ENCODE data around the gene CNGB1.

CNGB1 gene

DNA sequence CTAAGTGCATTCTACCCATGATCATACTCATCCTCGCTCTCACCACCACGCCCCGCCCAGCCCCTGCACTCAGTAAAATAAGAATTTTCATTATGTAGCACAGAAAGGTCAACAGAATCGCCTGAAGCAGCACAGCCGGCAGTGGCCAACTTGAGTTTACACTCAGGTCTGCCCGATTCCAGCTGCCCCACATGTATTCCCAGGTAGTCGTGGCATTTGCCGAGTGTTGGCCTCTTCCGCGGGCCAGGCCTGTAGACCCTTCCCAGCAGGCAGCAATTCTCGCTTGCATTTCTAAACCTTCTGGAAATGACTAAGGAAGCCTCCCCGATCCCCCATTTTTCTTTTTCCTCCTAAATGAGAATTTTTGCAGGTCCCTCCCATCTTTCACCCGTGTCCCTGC lies 609 bp downstream of the CNGB1 start:
- no peak for DNase-seq

DNA sequence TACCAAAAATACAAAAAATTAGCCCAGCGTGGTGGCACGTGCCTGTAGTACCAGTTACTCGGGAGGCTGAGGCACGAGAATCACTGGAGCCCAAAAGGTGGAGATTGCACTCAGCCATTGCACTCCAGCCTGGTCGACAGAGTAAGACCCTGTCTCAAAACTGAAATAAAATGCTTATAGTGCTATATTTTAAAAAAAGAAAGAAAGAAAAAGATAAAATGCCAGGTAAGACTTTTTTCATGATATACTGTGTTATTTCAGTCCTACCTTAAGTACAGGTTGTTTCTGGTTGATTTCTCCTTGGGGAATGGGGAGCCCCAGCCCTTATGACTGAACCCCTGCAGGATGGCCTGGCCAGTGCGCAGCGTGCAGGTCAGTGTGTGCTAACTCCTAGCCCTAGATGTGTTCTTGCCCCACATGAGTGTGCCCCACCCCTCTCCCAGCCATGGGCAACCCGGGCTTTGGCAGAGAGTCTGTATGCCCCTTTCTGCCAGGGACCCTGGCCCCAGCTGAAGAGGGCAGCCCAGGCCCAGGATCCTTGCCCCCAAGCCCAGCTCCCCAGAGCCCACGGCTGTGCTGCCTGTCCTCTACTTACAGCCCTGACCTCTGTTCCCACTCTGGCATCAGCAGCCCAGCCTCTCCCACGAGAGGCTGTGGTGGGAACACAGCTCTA lies 1.3 kb downstream of the CNGB1 start:
- DNase-seq = no peak

- DNase-seq = no peak
Measured at GRCh38 chr16:57967916-57968315, 3.0 kb downstream of the CNGB1 start.

DNA sequence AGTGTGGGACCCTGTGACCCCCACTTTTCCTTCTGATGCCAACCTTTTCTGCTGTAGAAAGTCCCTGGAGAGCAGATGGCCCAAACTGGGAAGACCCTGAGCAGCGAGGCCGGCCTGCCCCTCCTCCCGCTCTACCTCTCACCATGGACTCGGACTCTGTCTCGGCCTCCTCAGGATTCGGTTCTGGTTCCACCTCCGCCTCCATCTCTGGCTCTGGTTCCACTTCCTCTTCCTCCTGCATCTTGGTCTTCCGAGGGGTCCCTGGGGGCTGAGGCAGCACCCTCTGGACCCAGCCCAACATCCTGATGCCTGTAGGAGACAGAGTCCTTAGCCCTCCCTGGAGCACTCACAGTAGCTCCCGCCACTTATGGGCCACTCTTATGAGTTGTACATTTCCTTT lies 3.9 kb downstream of the CNGB1 start:
- DNase-seq = no peak

- DNase-seq = no peak
Measured at GRCh38 chr16:57966204-57966771, 4.6 kb downstream of the CNGB1 start.

DNA sequence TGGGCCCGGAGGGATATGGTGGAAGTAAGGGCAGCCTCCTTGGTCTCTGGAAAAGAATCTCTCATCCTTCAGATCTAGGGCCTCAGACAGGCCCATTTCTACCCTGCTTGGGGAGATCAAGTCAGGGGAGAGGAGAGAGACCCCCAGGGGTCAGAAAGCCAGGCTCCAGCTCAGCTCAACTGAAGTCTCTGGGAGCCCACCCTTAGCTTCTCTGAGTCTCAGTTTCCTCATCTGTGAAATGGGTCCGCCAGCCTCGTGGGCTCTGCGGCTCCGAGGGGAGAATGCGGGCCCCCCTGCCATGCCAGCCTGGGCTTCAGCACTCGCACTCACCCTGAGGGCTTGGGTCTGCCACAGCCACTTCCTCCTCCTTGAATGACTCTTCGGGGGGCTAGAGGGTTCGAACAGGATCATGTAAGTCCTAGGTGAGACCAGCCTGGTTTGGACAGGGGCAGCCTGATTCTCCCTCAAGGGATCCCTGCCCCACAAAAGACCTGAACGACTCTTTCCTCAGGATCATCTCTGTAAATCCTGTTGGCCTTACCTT lies 6.7 kb downstream of the CNGB1 start:
- DNase-seq = no peak

GRCh38 chr16:57962756-57963155 lies 8.2 kb downstream of the CNGB1 start:
- no peak for DNase-seq

- DNase-seq = no peak
Measured at GRCh38 chr16:57962046-57962445, 8.9 kb downstream of the CNGB1 start.

GRCh38 chr16:57961538-57961937 lies 9.4 kb downstream of the CNGB1 start:
- no peak for DNase-seq

- DNase-seq = no peak
Measured at GRCh38 chr16:57960826-57961472, 10.0 kb downstream of the CNGB1 start.

GRCh38 chr16:57960310-57960709 lies 10.6 kb downstream of the CNGB1 start:
- no peak for DNase-seq

DNA sequence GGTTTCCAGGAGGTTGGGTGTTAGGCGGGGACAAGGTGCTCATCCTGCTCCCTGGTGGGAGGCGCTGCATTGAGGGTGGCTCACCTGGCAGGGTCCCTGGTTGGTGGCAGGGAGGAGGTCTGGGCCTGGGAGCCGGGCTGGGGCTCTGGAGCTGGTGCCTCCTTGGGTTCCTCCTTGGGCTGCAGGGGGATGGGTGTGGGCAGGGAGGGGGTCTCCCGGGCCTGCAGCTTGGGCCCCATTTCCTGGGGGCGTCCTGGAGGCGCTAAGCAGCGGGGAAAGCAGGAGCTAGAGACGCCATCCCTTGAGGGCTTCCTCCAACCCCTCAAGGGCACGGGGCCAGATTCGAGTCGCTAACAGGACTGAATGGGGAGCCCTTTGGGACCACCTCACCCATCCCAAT lies 11.1 kb downstream of the CNGB1 start:
- no peak for DNase-seq

GRCh38 chr16:57959121-57959520 lies 11.8 kb downstream of the CNGB1 start:
- DNase-seq = no peak

GRCh38 chr16:57958544-57958943 lies 12.4 kb downstream of the CNGB1 start:
- DNase-seq = no peak

DNA sequence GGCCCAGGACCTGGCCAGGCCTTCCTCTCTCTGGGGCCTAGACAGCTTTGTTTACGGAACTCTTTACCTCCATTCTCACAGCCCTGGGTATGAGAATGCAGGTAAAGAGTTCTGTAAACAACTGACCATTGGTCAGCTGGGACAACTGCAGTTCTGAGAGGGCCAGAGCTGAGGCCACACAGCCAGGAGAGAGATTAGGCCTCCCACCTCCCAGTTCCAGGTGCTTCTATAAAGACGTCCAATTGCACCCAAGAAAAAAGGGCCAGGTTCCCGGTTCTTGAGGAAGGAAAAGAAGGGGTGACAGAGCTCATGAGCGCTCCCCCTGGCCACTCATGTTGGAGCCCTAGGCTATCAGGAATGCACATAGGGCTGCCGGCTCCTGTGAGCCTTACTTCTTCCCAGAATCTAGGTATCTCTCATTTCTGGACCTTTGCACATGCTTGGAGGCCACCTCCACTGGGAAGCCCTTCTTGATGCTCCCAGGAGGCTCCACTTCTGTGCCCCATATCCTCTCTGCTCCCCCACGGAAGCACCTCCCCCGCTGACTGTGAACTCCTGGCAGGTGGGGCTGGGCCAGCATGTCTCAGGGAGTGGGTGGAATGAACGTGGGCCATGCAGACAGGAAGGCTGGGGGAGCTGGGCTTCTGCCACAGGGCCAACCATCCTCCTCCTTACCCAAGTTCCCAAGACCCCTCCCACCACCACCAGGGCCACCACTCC lies 13.1 kb downstream of the CNGB1 start:
- no peak for DNase-seq

DNA sequence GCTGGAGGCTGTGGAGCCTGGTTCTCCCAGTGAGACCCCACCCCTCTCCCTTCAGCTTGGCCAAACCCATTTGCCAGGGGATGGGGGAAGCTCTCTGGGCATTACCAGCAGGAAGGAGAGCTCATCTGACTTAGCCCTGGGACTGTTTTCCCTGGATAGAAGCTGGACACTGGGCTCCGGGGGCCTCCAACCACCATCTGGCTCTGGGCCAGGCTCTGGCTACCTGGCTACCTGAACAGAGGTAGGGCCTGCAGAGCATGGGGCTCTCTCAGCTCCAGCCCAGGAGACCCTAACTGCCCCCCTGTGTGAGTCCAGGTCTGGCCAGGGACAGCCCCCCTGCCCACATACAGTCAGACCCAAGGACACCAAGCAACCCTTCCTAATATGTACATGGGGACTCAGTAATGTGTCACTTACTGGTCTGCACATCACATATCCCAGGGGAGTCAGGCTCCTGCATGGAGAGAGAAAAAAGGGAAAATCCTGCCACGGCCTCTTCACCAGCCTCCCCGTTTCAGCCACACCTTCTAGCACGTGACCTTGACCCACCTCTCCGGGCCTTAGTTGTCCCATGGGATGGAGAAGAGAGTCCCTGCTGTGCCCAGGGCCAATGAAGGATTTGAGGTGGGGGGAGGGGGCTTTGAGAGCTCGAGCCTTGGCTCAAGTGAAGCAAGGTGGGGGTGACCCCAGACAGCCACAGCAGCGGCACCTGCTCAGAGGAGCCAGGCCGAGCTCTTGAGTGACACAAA lies 13.8 kb downstream of the CNGB1 start:
- no peak for DNase-seq

GRCh38 chr16:57956270-57956808 lies 14.6 kb downstream of the CNGB1 start:
- no peak for DNase-seq

GRCh38 chr16:57955572-57956188 lies 15.2 kb downstream of the CNGB1 start:
- DNase-seq = no peak

GRCh38 chr16:57953857-57954256 lies 17.1 kb downstream of the CNGB1 start:
- DNase-seq = no peak

GRCh38 chr16:57952909-57953308 lies 18.0 kb downstream of the CNGB1 start:
- DNase-seq = no peak

DNA sequence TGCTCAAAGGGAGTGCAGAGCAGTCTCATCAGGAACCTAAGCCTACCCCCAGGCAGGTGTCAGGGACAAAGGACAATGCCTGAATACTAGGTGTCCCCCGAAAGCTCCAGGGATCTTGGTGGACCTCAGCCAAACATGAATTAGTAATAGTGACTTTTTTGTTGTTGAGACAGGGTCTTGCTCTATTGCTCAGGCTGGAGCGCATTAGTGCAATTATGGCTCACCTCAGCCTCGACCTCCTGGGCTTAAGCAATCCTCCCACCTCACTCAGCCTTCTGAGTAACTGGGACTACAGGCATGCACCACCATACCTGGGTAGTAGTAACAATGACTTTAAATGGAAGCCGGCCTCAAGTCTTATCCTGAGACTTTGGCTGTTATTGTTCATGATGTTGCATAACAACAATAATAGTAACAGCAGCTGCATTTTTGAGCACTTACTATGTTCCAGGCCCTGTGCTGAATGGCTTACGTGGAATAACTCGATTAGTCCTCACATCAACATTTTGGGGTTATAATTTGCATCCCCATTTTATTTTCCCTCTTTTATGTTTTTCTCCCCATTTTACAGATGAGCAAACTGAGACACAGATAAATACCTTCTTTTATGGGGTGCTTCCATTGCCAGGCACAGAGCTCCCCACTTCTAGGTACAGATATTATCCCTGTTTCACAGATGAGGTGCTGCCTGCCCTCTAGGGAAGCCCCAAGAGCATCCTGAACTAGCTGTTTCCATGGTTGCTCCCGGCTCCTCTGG lies 19.5 kb downstream of the CNGB1 start:
- DNase-seq = no peak

Data from HCEC 1CT (cell line).